ENCODE measurements around the gene DCTD.

DCTD gene

GRCh38 chr4:182886768-182887167, 30.4 kb downstream of the DCTD start:
- no peak overlapping the region for H3K4me3 ChIP-seq (ENCODE audit: low read depth, low read length)
- DNase-seq (ENCODE audit: low read depth, low spot score): no peak
- ChIA-PET CTCF (no interaction called here), POLR2A (no interaction called here)
- TF ChIP-seq CTCF (IDR thresholded peaks at IDR 0.05; ENCODE audit: insufficient read depth, low read length, missing control alignments): no peak

- no peak for TF ChIP-seq CTCF (IDR thresholded peaks at IDR 0.05; ENCODE audit: insufficient read depth, low read length, missing control alignments)
- POLR2A ChIA-PET: no interaction called here
- H3K4me3 ChIP-seq (ENCODE audit: low read depth, low read length): no peak overlapping the region
- DNase-seq (ENCODE audit: low read depth, low spot score): no peak
- CTCF ChIA-PET: no interaction called here
These were observed 31.0 kb downstream of the DCTD start for GRCh38 chr4:182886205-182886604.

- ChIA-PET POLR2A (no interaction called here), CTCF (no interaction called here)
- DNase-seq (ENCODE audit: low read depth, low spot score): no peak
- no peak overlapping the region for H3K4me3 ChIP-seq (ENCODE audit: low read depth, low read length)
- TF ChIP-seq CTCF (IDR thresholded peaks at IDR 0.05; ENCODE audit: insufficient read depth, low read length, missing control alignments): no peak
These were observed 31.5 kb downstream of the DCTD start for GRCh38 chr4:182885738-182886077.

GRCh38 chr4:182885022-182885737, 32.0 kb downstream of the DCTD start:
- no peak for TF ChIP-seq CTCF (IDR thresholded peaks at IDR 0.05; ENCODE audit: insufficient read depth, low read length, missing control alignments)
- POLR2A ChIA-PET: no interaction called here
- CTCF ChIA-PET: no interaction called here
- no peak for DNase-seq (ENCODE audit: low read depth, low spot score)
- H3K4me3 ChIP-seq (ENCODE audit: low read depth, low read length): no peak overlapping the region

GRCh38 chr4:182884040-182884439, 33.1 kb downstream of the DCTD start:
- no peak for DNase-seq (ENCODE audit: low read depth, low spot score)
- CTCF ChIA-PET: interaction anchor here (0.9 kb wide), 1 partner anchor 12 kb away, joined by 3 read pairs; no protein-coding TSS in a partner anchor
- TF ChIP-seq CTCF (IDR thresholded peaks at IDR 0.05; ENCODE audit: insufficient read depth, low read length, missing control alignments): no peak
- no peak overlapping the region for H3K4me3 ChIP-seq (ENCODE audit: low read depth, low read length)
- POLR2A ChIA-PET: interaction anchor here (0.5 kb wide), 1 partner anchor 317 kb away, joined by 5 read pairs; no protein-coding TSS in a partner anchor

- no peak overlapping the region for H3K4me3 ChIP-seq (ENCODE audit: low read depth, low read length)
- no peak for TF ChIP-seq CTCF (IDR thresholded peaks at IDR 0.05; ENCODE audit: insufficient read depth, low read length, missing control alignments)
- ChIA-PET POLR2A (interaction anchor here (0.5 kb wide), 1 partner anchor 318 kb away, joined by 5 read pairs; no protein-coding TSS in a partner anchor), CTCF (interaction anchor here (0.9 to 1.4 kb wide), 2 partner anchors 12 to 16 kb away, joined by 3 to 4 read pairs; no protein-coding TSS in a partner anchor)
- DNase-seq (ENCODE audit: low read depth, low spot score): no peak
These were observed 33.8 kb downstream of the DCTD start for GRCh38 chr4:182883351-182883750.
